Vagina (tissue), 2 donors: ENCODE data around the gene KCND2.

Source experiments
- POLR2A ChIP-seq, 2 donors: fragments of 450-650 bp; IDR thresholded peaks; one replicate each; pipeline ENCODE4 v1.6.1; 2017; ENCODE audit warnings: antibody characterized with exemption in 2 of 2, mild to moderate bottlenecking in 2 of 2, moderate library complexity in 2 of 2
- POLR2AphosphoS5 ChIP-seq, 2 donors: sonication (generic); formaldehyde crosslinking; IDR thresholded peaks; one replicate each; pipeline ENCODE4 v1.9.0; 2017; ENCODE audit warnings: antibody characterized with exemption in 2 of 2, mild to moderate bottlenecking in 2 of 2, low read depth in 1 of 2; ENCODE audit not compliant: insufficient read depth in 1 of 2
- TF ChIP-seq, protein P1 (sequence below), 3 experiments: fragments of 450-650 bp in 2 of 3; fragments of 200-600 bp in 1 of 3; sonication (generic) in 1 of 3; IDR thresholded peaks; one replicate each; pipeline ENCODE4 v1.5.1; 2017 to 2019; ENCODE audit warnings: antibody characterized with exemption in 3 of 3, mild to moderate bottlenecking in 2 of 3, moderate library complexity in 2 of 3

DNA sequence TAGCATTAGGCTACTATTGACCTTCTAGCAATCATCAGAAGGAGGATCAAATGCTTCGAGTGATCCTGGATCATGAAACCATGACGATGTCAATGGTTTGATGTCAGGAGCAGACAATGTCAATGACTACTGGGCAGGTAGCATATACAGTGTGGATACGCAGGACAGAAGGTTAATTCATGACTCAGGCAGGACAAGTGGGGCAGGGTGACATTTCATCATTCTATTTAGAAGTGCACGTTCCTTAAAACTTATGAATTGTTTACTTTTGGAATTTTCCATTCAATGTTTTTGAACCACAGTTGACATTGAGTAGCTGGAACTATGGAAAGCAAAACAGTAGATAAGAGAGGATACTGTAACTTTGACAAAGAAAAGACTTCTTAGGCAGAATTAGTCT is 444.2 kb downstream of the KCND2 start:
- TF ChIP-seq, protein P1, sequence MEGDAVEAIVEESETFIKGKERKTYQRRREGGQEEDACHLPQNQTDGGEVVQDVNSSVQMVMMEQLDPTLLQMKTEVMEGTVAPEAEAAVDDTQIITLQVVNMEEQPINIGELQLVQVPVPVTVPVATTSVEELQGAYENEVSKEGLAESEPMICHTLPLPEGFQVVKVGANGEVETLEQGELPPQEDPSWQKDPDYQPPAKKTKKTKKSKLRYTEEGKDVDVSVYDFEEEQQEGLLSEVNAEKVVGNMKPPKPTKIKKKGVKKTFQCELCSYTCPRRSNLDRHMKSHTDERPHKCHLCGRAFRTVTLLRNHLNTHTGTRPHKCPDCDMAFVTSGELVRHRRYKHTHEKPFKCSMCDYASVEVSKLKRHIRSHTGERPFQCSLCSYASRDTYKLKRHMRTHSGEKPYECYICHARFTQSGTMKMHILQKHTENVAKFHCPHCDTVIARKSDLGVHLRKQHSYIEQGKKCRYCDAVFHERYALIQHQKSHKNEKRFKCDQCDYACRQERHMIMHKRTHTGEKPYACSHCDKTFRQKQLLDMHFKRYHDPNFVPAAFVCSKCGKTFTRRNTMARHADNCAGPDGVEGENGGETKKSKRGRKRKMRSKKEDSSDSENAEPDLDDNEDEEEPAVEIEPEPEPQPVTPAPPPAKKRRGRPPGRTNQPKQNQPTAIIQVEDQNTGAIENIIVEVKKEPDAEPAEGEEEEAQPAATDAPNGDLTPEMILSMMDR (IDR thresholded peaks at IDR 0.05), result no peak
- TF ChIP-seq POLR2A (IDR thresholded peaks at IDR 0.05) (no peak), POLR2AphosphoS5 (IDR thresholded peaks at IDR 0.05; ENCODE audit: insufficient read depth in 1 of 2, low read depth in 1 of 2) (no peak)
